GM18867 (cell line): ENCODE measurements around the gene TK2.
"Not testable (repeated sequence)": the region's sequence is repeated elsewhere in the genome, so short reads cannot be mapped to it uniquely, and the experiment has no call there.

Experiments used
- ATAC-seq: cut with Tn5 transposase; IDR thresholded peaks from one replicate; pipeline ENCODE4 v1.9.1; 2021; ENCODE audit warnings: mild to moderate bottlenecking, moderate library complexity; ENCODE audit not compliant: unreplicated experiment

TK2 gene

DNA sequence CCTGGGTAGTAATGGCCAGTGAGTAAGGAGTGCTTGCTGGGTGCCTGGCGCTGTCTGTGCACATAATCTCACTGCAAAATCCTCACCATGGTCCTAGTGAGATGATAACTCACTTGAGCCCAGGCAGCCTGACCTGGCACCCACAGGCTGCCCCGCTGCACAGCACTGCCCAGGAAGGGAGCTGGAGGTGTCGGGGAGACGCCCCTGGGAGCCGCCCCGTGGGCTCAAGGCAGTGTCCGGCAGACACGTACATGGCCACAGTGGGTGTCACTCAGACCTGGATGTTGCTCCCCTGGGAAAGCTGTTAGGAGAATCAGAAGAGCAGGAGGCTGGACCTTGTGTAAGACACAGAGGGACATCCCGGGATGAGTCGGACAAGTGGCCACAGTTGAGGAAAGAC lies 78.7 kb downstream of the TK2 start:
- ATAC-seq: no peak

DNA sequence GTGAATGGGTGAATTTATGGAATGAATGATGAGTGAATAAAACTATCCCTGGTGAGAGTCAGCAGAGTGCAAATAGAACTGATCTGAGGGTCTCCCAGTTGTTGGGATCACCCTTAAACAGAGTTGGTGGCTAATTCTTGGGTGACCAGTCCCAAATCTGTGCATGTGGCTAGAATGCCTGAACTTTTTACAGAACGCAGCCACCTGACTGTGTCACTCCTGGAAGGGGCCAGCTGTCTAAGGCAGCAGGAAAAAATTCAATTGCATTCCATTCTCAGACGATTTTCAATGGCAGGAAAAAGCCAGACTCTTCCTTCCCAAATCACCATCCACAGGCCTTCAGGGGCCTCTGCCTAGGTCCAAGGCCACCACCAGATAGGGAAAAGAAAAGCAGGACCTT lies 79.4 kb downstream of the TK2 start:
- ATAC-seq: no peak

DNA sequence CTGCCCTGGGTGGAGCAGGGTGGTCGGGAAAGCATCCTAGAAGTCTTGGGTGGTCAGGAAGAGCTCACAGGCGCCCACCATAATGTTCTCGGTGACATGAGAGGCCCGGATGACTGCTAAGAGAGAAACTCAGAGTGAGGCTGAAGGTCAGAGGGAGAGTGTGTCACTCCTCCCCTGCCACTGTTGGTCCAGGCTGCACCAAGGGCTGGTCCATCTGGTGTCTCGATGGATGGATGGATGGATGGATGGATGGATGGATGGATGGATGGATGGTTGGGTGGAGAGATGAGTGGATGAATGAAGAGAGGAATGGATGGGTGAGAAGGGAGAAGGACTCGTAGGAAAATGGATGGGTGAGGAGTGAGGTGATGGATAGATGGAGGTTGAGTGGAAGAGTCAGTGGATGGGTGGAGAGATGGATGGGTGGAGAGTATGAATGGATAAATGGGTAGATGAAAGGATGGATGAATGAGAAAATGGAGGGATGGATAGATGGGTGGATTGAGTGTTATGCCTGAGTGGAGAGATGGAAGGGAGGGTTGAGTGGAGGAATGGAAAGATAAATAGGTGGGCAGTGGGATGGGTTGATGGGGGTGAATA lies 79.9 kb downstream of the TK2 start:
- ATAC-seq: no peak

DNA sequence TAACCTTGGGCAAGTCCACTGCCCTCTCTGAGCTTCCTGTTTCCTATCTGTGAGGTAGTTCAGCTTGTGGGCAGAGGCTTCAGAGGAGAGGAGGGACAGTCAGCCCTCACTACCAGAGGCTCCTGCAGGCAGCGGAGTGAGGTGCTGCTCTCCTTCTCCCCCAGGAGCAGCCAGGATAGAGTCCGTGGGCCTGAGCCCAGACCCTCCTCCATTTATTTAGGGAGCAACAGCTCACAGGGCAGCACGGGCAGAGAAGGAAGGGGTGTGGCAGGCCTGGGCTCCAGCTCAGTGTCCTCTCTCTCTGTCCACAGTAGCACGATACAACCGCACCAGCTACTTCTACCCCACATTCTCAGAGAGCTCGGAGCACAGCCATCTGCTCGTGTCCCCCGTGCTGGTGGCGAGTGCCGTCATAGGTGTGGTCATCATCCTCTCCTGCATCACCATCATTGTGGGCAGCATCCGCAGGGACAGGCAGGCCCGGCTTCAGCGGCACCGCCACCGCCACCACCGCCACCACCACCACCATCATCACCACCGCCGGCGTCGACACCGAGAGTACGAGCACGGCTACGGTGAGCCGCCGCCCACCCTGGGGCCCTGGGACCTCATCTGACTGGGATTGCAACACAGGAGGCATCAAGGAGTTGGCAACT lies 80.5 kb downstream of the TK2 start:
- ATAC-seq: no peak

DNA sequence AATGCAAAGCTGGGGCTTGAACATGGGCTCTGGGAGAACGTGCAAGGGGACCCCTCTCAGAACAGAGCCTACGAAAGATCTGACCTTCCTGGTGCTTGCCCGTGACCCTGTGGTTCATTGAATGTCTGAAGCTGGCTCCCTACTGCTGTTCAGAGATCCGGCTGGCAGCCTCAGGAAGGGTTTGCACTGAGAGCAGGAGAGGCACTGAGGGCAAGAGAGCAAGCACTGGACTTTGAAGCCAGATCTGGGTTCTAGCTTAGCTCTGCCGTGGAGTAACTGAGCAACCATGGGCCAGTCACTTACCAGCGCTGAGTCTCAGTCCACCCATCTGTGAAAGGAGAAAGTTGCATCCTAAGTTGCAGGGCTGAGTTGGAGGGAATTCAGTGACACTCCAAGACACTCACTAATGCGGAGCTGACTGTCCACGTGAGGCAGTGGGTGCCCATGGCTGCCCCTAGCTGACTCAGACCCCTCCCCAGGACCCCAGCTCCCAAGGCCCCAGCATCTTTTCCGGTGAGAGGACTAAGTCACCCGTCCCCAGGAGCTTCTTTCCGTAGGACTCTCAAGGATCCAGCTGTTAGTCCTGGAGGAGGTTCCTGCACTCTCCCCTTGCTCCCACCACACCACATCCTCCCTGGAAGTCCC lies 81.5 kb downstream of the TK2 start:
- ATAC-seq: no peak

- ATAC-seq: no peak
Measured at GRCh38 chr16:66467611-66468010, 82.3 kb downstream of the TK2 start.

DNA sequence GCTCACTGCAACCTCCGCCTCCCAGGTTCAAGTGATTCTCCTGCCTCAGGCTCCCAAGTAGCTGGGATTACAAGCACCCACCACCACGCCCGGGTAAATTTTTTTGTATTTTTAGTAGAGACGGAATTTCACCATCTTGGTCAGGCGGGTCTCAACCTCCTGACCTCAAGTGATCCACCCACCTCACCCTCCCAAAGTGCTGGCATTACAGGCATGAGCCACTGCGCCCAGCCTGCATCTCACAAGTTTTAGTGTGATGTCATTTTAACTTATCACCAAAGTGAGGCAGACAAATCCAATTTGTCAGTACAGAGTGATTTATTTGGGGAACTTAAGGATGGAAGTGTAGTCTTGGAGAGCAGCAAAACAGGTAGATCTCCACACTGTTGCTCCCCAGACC lies 83.3 kb downstream of the TK2 start:
- ATAC-seq: not testable (repeated sequence)

DNA sequence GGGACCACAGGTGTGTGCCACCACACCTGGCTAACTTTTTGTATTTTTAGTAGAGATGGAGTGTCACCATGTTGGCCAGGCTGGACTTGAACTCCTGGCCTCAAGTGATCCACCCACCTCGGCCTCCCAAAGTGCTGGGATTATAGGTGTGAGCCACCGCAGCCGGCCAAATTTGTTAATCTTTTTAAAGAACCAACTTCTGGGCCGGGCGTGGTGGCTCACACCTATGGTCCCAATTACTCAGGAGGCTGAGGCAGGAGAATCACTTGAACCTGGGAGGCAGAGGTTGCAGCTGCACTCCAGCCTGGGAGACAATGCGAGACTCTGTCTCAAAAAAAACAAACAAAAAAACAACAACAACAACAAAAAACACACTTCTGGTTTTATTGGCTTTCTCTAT lies 84.0 kb downstream of the TK2 start:
- ATAC-seq: not testable (repeated sequence)

- ATAC-seq: no peak
Measured at GRCh38 chr16:66462912-66463311, 87.0 kb downstream of the TK2 start.

DNA sequence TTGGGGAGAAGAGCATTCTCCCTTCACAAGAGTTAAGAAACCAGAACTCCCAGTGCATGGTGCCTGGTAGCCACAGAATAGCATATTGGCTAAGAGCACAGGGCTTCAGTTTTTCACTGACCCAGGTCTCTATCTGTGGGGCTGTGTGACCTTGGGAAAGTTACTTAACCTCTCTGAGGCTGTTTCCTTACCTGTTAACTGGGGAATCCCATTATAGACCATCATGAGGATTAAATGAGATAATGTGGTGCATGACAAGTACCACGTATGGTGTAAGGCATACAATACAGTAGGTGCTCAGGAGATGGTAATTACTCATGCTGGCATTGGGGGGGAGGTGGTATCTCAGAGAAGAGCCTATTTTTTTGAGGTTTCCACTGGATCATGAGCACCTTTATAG lies 89.2 kb downstream of the TK2 start:
- ATAC-seq: no peak

DNA sequence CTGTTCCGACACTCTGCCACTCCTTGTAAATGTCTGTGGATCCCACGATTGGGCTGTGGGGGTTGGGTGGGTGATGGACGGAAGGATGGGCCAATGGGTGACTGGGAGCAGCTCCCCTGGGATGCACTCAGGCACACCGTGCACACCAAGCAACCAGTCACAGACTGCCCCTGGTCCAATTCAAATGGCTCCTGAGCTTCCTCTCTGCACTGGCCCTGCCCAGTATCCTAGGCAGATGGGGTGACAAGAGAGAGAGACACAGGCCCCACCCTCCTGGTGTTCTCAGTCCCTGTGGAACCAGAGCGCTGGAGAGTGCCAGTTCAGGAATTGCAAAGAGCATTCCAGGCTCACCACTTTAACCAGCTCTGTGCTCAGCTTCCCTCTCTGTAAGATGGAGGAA lies 90.0 kb downstream of the TK2 start:
- ATAC-seq: no peak

GRCh38 chr16:66458853-66459252 lies 91.1 kb downstream of the TK2 start:
- no peak for ATAC-seq

DNA sequence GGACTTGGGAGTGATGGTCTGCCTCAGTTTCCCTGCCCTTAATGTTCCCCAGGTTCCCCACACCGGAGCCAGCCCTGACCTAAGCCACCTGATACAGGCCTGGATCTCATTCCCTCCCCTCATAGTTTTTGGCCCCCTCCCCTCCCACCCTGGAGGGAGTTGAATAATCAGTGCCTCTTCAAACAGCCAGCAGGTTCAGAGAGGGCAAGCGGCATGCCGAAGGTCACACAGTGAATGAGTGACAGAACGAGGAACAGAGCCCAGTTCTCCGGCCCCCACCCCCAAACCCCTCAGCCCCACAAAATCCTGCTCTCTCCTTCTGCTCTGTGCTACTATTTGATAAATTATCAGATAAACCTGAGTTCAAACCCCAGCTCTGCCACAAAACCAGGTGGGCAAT lies 91.6 kb downstream of the TK2 start:
- no peak for ATAC-seq
